Heart left ventricle (tissue), 13 donors: ENCODE data around the gene VPREB1.

Source experiments
- POLR2A ChIP-seq, 2 donors: fragments of 450-650 bp; IDR thresholded peaks; one replicate each; pipeline ENCODE4 v1.6.1; 2017; ENCODE audit warnings: antibody characterized with exemption in 2 of 2, mild to moderate bottlenecking in 2 of 2, moderate library complexity in 2 of 2
- TF ChIP-seq, protein P1 (sequence below), 12 donors: fragments of 200-600 bp; sonication (generic) in 4 of 12; IDR thresholded peaks; one replicate each; pipeline versions ENCODE4 v1.5.0 to v1.8.0; 2018 to 2022; ENCODE audit warnings: antibody characterized with exemption in 12 of 12, mild to moderate bottlenecking in 5 of 12
- donor health status: ischemic (EF 13 %, LVEDD 7.1; RV severe dilation, severe dysfunction).
- donor health status: DM: no; HTN: yes; CAD: no.
- donor health status: DM: no; HTN: no; CAD: no.
- donor health status: ischemic (EF 25% LVEDD 6.9; RV normal size, moderate dysfunction).
- donor health status: ischemic (EF 25% LVEDD 5.7; RV mildly dilated, moderate dysfunction).
- donor health status: ischemic (EF 35%, LVEDD 5.7; RV mildly dilated, moderate dysfunction).
- donor health status: nonischemic (EF 11% LVEDD 7.7; RV severe dilation, severe dysfunction).
- donor health status: DM: yes; HTN: yes; CAD: no.
- donor health status: PGD.
- donor health status: ischemic (EF 29% LVEDD 5.4; RV normal size, mild dysfunction).
- donor health status: nonischemic (EF 23%, LVEDD 6.1; RV moderate dilation, normal function).

DNA sequence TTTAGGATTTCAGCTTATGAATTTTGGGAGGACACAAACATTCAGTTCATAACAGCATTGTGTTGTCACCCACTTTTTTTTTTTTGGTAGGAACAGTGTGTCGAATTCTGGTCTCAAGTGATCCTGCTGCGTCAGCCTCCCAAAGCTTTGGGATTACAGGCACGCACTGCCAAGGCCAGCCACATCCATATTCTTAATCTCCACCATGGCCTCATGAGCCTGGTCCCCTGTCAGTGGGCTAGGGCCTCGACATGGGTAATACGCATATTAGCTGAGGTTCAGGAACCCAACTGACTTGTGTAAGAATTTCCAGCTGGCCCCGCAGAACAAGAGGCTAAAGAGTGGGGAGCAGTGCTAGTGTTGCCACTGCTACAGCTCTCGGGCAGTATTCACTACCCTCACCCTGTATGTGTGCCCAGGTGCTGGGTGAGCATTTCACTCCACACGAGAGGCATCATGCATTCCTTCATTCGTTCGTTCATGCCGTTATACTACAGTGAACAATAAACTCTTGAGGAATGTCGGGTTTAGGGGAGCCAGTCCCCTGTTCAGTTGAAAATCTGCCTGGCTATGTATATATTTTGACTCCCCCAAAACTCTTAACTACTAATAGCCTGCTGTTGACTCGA lies 5.2 kb upstream of the VPREB1 start:
- no peak for TF ChIP-seq POLR2A (IDR thresholded peaks at IDR 0.05)
- TF ChIP-seq, protein P1, sequence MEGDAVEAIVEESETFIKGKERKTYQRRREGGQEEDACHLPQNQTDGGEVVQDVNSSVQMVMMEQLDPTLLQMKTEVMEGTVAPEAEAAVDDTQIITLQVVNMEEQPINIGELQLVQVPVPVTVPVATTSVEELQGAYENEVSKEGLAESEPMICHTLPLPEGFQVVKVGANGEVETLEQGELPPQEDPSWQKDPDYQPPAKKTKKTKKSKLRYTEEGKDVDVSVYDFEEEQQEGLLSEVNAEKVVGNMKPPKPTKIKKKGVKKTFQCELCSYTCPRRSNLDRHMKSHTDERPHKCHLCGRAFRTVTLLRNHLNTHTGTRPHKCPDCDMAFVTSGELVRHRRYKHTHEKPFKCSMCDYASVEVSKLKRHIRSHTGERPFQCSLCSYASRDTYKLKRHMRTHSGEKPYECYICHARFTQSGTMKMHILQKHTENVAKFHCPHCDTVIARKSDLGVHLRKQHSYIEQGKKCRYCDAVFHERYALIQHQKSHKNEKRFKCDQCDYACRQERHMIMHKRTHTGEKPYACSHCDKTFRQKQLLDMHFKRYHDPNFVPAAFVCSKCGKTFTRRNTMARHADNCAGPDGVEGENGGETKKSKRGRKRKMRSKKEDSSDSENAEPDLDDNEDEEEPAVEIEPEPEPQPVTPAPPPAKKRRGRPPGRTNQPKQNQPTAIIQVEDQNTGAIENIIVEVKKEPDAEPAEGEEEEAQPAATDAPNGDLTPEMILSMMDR (IDR thresholded peaks at IDR 0.05), result no peak
